PC-9 (cell line): ENCODE data around the gene RFX2.

Experiments used
- EZH2 ChIP-seq: fragments of 200-600 bp; sonication (generic); IDR thresholded peaks from 2 replicates; pipeline ENCODE4 v1.8.0; 2017; ENCODE audit warnings: antibody characterized with exemption, low read depth
- TF ChIP-seq, protein P1 (sequence below): fragments of 200-600 bp; sonication (generic); conservative IDR thresholded peaks from 2 replicates; pipeline ENCODE4 v1.6.1; 2017; ENCODE audit warnings: mixed run types, antibody characterized with exemption, mild to moderate bottlenecking, moderate library complexity

DNA sequence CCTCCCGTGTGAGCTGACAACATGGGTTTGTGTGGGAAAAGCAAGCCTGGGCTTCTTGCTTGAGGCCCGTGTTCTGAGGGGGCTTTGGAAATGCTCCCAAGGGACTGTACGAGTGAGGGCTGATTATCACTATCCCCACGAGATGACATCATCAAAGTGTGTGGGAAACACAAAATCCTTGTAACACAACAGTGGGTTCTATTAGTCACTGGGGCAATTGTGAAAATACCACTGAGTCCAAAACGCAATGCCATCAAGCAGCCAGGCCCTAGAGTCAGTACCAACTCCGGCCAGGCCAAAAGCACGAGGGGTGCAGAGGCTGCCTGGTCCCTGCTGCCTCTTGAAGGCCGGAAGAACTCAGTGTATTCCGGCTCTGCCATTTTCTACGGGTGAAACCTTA is 166.7 kb downstream of the RFX2 start:
- TF ChIP-seq, protein P1, sequence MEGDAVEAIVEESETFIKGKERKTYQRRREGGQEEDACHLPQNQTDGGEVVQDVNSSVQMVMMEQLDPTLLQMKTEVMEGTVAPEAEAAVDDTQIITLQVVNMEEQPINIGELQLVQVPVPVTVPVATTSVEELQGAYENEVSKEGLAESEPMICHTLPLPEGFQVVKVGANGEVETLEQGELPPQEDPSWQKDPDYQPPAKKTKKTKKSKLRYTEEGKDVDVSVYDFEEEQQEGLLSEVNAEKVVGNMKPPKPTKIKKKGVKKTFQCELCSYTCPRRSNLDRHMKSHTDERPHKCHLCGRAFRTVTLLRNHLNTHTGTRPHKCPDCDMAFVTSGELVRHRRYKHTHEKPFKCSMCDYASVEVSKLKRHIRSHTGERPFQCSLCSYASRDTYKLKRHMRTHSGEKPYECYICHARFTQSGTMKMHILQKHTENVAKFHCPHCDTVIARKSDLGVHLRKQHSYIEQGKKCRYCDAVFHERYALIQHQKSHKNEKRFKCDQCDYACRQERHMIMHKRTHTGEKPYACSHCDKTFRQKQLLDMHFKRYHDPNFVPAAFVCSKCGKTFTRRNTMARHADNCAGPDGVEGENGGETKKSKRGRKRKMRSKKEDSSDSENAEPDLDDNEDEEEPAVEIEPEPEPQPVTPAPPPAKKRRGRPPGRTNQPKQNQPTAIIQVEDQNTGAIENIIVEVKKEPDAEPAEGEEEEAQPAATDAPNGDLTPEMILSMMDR = no peak
- no peak for TF ChIP-seq EZH2
